NCI-H82 treated with DMSO at 0.1 percent for 48 hours (cell line): ENCODE results near the gene ZNF823.
"Not testable (repeated sequence)": the region's sequence is repeated elsewhere in the genome, so short reads cannot be mapped to it uniquely, and the experiment has no call there.

ENCODE experiments used
- DNase-seq: peaks from one replicate; lab custom pipeline; 2025; ENCODE audit not compliant: unreplicated experiment; lab: John Stamatoyannopoulos, UW

Gene ZNF823

GRCh38 chr19:11738746-11739620, at the start of gene ZNF823:
ZNF823 (minus strand) TSS chr19:11738946; CDS start chr19:11738819, 127 bp downstream.
- peak; percentile 93 for DNase-seq

- DNase-seq: no peak
Observed at GRCh38 chr19:11787536-11787935, 48.8 kb upstream of the ZNF823 start.

DNA sequence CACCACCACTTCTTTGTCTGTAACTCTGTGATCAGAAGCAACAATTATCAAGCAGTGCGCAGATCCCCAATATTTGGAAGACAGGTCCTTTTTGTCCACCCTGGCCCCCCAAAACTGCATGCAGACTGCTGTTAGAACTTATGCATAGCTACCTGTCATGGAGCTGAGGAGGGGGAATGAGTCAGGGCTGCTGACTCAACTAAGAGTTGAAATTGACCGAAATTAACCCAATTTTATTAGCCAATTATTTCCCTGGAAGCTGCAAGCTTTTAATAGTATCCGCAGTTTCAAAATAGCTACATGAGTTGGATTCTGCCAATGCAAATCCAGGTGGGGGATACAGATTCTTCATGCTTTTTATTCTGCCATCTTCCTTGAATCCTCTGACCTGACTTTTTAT, 45.6 kb upstream of the ZNF823 start:
- DNase-seq: no peak

DNA sequence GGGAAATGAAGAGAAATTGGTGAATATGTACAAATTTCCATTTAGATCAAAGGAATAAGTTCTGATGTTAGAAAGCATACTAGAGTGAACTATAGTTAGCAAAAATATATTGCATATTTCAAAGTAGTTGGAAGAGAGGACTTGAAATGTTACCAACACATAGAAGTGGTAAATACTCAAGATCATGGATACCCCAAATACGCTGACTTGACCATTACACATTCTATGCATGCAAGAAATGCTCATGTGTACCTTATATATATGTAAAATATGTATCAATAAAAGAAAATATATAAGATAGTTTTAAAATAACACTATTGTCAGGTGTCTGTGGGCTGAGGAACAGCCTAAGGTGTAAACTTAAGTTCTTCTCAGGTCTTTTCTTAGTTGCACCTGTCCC, 45.0 kb upstream of the ZNF823 start:
- no peak for DNase-seq

DNA sequence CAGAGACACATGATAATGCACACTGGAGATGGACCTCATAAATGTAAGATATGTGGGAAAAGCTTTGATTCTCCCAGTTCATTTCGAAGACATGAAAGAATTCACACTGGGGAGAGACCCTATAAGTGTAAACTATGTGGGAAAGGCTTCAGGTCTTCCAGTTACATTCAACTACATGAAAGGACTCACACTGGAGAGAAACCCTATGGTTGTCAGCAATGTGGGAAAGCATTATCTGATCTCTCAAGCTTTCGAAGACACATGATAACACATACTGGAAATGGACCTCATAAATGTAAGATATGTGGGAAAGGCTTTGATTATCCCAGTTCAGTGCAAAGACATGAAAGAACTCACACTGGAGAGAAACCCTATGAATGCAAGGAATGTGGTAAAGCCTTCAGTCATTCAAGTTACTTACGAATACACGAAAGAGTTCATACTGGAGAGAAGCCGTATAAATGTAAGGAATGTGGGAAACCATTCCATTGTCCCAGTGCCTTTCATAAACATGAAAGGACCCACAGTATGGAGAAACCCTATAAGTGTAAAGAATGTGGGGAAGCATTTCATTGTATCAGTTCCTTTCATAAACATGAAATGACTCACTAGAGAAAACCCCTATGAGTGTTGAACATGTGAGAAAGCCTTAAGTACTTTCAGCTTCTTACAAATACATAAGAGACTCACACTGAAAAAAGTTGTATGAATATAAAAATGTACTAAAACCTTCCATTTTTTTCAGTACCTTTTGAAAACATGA, 42.7 kb upstream of the ZNF823 start:
- DNase-seq: no peak

- no peak for DNase-seq
Observed at GRCh38 chr19:11780431-11781020, 41.8 kb upstream of the ZNF823 start.

- DNase-seq: not testable (repeated sequence)
Observed at GRCh38 chr19:11776669-11777068, 37.9 kb upstream of the ZNF823 start.

- DNase-seq: not testable (repeated sequence)
Observed at GRCh38 chr19:11771520-11771919, 32.8 kb upstream of the ZNF823 start.

GRCh38 chr19:11769995-11770394, 31.2 kb upstream of the ZNF823 start:
- DNase-seq: no peak

GRCh38 chr19:11767633-11768133, 28.9 kb upstream of the ZNF823 start:
- no peak for DNase-seq

DNA sequence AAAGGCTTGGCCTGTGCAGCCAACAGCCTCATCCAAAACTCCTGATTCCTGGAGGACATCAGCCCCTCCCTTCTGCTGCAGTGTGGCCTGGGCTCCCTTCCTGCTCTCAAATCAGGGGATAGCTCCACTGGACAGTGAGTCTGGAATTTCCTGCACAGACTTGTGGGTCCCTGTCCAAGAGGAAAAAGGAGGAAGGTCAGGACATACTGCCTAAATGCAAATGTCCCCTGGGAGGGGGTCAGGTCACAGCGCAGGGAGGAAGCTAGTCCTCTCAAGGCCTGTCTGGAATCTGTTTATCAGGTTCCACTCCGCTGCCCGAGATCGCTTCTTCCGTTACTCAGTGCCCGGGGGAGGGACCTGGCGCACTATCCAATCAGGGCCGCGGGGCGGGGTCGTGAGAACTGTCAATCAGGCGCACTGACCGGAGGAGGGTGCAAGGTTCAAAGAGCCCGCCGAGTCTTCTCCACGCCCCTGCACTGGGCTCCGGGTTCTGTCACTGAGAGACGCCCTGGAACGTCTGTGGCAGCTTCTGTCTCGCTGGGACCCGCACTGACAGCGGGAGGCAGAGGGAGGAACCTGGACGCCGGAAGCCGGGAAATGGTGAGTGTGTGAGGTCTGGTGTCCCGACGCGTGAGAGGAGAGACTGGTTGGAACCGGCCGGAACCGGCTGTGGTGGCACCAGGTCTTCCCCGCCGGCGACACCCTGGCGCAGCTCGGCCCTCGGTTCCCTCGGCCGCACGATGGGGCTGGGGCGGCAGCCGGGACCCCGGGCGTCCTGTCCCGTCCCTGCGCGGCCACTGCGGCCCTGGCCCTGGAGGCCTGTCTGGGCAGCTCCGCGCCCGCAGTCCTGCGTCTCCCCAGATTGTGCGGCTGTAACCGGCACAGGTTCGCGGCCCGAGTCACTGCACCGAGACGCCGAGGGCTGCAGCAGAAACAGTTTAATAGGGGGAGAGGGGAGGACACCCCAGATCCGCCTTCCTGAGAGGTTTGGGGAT, 28.1 kb upstream of the ZNF823 start, which contains the start of gene ZNF441:
TSS of gene ZNF441 (plus strand) at position 404 of the 995 bp plus-strand sequence. CDS start at position 598, 194 bp downstream.
- DNase-seq: peak; percentile 53

DNA sequence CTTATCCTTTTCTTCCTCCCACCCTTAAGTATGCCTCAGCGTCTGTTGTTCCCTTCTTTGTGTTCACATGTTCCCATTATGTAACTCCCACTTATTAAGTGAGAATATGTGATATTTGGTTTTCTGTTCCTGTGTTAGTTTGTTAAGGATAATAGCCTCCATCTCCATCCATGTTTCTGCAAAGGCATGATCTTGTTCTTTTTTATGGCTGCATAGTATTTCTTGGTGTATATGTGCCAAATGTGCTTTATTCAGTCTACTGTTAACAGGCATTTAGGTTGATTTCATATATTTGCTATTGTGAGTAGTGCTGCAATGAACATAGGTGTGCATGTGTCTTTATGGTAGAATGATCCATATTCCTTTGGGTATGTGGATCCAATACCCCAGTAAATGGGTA, 24.9 kb upstream of the ZNF823 start:
- DNase-seq: no peak

GRCh38 chr19:11763117-11763516, 24.4 kb upstream of the ZNF823 start:
- DNase-seq: no peak

GRCh38 chr19:11759805-11760204, 21.1 kb upstream of the ZNF823 start:
- no peak for DNase-seq

DNA sequence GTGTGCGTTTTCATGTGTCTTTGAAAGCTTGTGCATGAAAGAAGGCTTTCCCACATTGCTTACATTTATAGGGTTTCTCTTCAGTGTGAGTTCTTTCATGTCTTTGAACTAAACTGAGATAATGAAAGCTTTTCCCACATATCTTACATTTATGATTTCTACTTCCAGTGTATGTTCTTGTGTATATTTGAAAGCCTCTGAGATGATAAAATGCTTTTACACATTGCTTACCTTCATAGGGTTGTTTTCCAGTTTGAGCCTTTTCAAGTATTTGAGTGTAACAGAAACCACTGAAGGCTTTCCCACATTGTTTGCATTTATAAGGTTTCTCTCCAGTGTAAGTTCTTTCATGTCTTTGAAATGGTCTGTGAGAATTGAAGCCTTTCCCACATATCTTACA, 18.2 kb upstream of the ZNF823 start:
- no peak for DNase-seq

DNA sequence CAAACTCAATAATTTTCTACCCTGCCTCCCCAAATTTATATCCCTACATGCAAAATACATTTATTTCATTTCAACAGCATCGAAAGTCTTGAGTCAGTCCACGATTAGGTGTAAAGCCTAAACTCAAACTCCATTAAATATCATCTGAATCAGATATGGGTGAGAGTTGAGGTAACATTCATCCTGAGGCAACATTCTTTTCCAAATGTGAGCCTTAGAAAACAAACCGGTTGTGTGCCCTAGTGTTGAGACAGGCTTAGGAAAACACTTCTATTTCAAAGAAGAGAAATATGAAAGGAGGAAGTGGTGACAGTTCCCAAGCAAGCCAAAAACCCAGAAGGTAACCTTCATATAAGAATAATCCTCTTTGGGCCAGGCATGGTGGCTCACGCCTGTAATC, 15.9 kb upstream of the ZNF823 start:
- DNase-seq: no peak

DNA sequence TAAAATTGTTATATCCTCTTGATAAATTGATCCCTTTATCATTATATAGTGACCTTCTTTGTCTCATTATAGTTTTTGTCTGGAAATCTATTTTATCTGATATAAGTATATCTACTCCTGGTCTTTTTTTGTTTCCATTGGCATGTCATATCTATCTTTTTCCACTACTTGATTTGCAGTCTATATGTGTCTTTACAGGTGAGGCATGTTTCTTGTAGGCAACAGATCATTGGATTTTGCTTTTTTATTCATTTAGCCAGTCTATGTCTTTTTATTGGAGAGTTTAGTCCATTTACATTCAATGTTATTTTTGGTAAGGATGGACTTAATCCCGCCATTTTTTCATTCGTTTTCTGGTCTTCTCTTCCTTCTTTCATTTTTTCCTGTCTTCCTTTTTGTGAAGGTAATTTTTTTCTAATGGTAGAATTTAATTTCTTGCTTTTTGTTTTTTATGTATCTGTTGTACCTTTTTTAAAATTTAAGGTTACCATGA, 13.5 kb upstream of the ZNF823 start:
- no peak for DNase-seq

GRCh38 chr19:11749751-11750150, 11.0 kb upstream of the ZNF823 start:
- no peak for DNase-seq

DNA sequence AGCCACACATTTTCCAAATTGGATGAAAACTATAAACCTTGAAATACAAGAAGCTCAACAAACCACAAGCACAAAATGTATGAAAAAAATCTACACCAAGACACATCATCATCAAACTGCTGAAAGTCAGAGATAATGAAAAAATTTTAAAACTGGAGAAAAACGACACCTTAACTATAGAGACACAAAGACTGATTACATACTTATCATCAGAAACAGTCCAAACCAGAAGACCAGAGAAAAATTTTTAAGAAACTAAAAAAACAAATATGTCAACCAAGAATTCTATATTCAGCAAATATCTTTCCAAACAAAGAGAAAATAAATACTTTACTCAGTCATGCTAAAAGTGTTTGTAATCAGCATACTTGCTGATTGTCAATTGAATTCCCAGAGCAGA, 8.5 kb upstream of the ZNF823 start:
- no peak for DNase-seq

DNA sequence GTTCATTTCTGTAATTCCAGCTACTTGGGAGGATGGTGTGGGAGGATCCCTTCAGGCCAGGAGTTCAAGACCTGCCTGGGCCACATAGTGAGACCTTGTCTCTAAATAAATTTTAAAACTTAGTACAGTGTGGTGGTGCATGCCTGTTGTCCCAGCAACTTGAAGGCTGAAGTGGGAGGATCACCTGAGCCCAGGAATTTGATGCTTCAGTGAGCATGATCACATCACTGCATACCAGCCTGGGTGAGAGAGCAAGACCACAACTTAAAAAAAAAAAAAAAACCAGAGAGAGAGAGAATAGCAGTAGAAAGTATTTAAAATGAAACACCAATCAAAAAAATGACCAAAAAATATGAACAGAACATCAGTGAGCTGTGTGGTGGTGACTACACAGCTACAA, 7.1 kb upstream of the ZNF823 start:
- no peak for DNase-seq
